H4 (cell line): ENCODE measurements around the gene TAOK1. TPM values are rescaled to one million over a fixed set of nuclear protein-coding genes. Genes with fewer than 3 reads are reported as not detected.
"Not testable (repeated sequence)": the region's sequence is repeated elsewhere in the genome, so short reads cannot be mapped to it uniquely, and the experiment has no call there.

ENCODE experiments used
- DNase-seq: peaks from one replicate; pipeline ENCODE4 v3.0.0-alpha.2; 2015; ENCODE audit warnings: low spot score
- total RNA-seq: library from RNA; depleted of rRNA; stranded (reverse); fragments of >200 nt; shearing (Covaris generic); gene quantifications from 2 replicates; pipeline ENCODE4 v1.2.3, GENCODE V29; 2014

TAOK1 gene
- total RNA-seq, 1 experiment from 2014 or later, result 23.9 TPM

GRCh38 chr17:29546830-29547229, 156.7 kb downstream of the TAOK1 start:
- DNase-seq, result no peak

- DNase-seq, result no peak
These were observed 159.2 kb downstream of the TAOK1 start for GRCh38 chr17:29549177-29549923.

- no peak for DNase-seq
These were observed 165.7 kb downstream of the TAOK1 start for GRCh38 chr17:29555840-29556239.

- DNase-seq, result no peak
These were observed 167.0 kb downstream of the TAOK1 start for GRCh38 chr17:29557085-29557738.

- no peak for DNase-seq
These were observed 167.6 kb downstream of the TAOK1 start for GRCh38 chr17:29557739-29558116.

GRCh38 chr17:29558139-29558538, 168.0 kb downstream of the TAOK1 start:
- not testable (repeated sequence) for DNase-seq

- no peak for DNase-seq
These were observed 169.5 kb downstream of the TAOK1 start for GRCh38 chr17:29559640-29560039.

- no peak for DNase-seq
These were observed 170.2 kb downstream of the TAOK1 start for GRCh38 chr17:29560316-29560715.

- no peak for DNase-seq
These were observed 171.7 kb downstream of the TAOK1 start for GRCh38 chr17:29561554-29562517.

GRCh38 chr17:29562615-29563014, 172.5 kb downstream of the TAOK1 start:
- no peak for DNase-seq

- no peak for DNase-seq
These were observed 173.7 kb downstream of the TAOK1 start for GRCh38 chr17:29563816-29564215.

GRCh38 chr17:29565643-29566472, 175.7 kb downstream of the TAOK1 start:
- DNase-seq, result peak; percentile 4

GRCh38 chr17:29566473-29567303, 176.5 kb downstream of the TAOK1 start, which contains the start of gene ABHD15:
ABHD15 (minus strand) TSS chr17:29567037; CDS start chr17:29566966, 71 bp downstream.
- DNase-seq, result peak; percentile 25

- no peak for DNase-seq
These were observed 177.1 kb downstream of the TAOK1 start for GRCh38 chr17:29567304-29567553.

- DNase-seq, result peak; percentile 55
These were observed 177.6 kb downstream of the TAOK1 start for GRCh38 chr17:29567554-29568330.

GRCh38 chr17:29568331-29569244, 178.4 kb downstream of the TAOK1 start, which contains the start of gene TP53I13:
TP53I13 (plus strand) TSS chr17:29568701; CDS start chr17:29568759, 58 bp downstream.
- DNase-seq, result peak; percentile 68

- DNase-seq, result no peak
These were observed 179.2 kb downstream of the TAOK1 start for GRCh38 chr17:29569245-29569950.

- DNase-seq, result no peak
These were observed 180.4 kb downstream of the TAOK1 start for GRCh38 chr17:29570521-29570920.
